GM13976 (cell line): Measurements from ENCODE around the gene NOS1.
A peak's percentile ranks its signal among the peaks of the same experiment; 100 is the strongest.
"Not testable (repeated sequence)": the region's sequence is repeated elsewhere in the genome, so short reads cannot be mapped to it uniquely, and the experiment has no call there.

ENCODE experiments used
- DNase-seq: peaks from one replicate; pipeline ENCODE4 v3.0.0; 2012; ENCODE audit warnings: low spot score
- CTCF ChIP-seq: IDR thresholded peaks from 2 replicates; pipeline ENCODE4 v1.5.1; 2012; ENCODE audit warnings: borderline replicate concordance, mild to moderate bottlenecking; ENCODE audit not compliant: insufficient read depth; ENCODE audit errors: extremely low read depth, missing control alignments, control extremely low read depth
- in situ Hi-C: fragments of 300-500 bp; cut with MboI; formaldehyde crosslinking; loops from one replicate; pipeline ENCODE4 v1.12.0; 2022; ENCODE audit warnings: low sequenced_read_pairs, mixed read lengths, inconsistent platforms; ENCODE audit not compliant: unreplicated experiment

The NOS1 gene

DNA sequence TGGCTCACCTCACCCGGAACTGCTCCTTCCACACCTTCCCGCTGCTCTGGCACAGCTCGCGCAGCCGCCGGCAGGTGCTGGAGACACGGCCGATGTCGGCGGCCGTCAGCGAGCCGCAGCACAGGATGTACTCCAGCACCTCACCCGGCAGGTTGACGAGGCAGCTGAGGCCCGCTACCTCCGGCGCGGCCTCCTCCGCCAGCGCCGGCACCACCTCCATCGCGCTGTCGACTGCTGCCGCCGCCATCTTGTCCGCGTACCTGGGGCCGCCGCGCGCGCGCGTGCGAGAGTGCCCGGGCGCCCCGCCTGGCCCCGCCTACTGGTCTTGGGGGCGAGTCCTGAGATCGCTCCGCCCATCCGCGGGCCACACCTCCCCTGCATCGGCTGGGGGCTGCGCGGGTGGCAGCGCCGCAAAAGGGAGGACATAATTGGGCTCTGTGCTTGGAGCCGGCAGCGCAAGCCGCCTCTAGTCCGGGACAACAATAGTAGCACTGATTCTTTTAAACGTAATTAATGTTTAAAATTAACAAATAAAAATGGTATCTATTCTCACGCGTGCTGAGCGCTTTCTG, 171.1 kb downstream of the NOS1 start, which contains the start of gene FBXO21:
Gene FBXO21 (minus strand): TSS at position 261 of the 572 bp plus-strand sequence. CDS start 14 bp downstream, at position 247.
- in situ Hi-C loops = no loop called here
- TF ChIP-seq CTCF = no peak
- peak; percentile 99 for DNase-seq

DNA sequence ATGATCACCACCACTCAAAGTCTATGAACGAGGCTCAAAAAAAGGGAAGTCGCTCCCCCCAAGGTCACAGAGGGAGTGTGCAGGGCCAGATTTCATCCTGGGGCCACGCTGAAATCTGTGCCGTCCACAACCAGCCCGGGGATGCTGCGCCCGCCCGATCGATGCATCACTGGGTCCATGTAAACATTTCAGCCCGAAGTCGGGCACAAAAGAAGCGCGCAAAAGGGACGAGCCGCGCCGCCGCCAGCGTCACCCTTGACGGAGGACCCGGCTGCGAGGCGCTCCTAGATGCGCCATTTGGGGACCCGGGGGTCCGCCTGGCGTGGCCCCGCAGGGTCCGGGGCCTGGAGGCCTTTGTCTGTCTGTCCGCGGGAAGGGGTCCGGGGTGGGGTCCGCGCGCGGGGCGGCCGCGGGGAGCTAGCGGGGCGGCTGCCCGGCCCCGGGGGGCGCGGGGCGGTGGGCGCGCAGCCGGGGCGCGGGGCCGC, 171.7 kb downstream of the NOS1 start:
- DNase-seq = peak; percentile 59
- TF ChIP-seq CTCF = no peak
- in situ Hi-C loops = no loop called here

DNA sequence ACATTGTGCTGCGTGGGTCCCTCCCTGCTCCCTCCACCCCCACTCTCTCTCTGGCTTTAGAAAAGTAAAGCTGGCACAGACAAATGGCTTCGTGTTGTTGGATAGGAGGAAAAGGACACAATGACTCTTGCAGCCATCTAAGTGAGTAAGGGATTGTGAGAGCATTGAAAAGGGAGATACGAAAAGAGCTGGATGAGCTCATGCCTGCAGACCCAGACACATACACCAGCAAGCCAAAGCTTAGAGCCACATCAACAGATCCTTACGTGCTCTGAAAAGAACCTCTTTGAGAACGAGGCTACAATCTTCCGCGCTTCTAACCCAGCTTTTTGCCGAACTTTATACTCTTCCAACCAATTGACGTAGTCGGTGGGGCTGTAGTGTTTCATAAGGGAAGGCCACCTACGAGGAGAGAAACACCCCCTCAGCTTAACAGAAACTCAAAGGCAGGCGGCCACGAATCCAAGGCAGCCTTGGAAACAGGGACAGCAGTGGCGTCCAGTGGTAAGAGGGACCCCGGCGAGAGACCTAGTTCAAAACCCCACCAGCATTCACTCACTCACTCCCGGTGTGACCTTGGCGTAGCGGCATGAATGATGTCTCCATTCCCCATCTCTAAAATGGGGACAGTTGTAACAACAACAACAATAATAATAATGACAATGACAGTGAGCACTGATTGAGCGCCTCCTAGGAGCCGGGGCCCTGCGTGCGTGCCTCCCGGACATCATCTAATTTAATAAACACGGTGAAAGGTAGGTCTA, 172.3 kb downstream of the NOS1 start:
- no peak for DNase-seq
- in situ Hi-C loops = no loop called here
- no peak for TF ChIP-seq CTCF

- DNase-seq = no peak
- in situ Hi-C loops = no loop called here
- no peak for TF ChIP-seq CTCF
These were observed 173.2 kb downstream of the NOS1 start for GRCh38 chr12:117188121-117188665.

- no peak for DNase-seq
- no peak for TF ChIP-seq CTCF
- in situ Hi-C loops = no loop called here
These were observed 174.0 kb downstream of the NOS1 start for GRCh38 chr12:117187421-117187820.

DNA sequence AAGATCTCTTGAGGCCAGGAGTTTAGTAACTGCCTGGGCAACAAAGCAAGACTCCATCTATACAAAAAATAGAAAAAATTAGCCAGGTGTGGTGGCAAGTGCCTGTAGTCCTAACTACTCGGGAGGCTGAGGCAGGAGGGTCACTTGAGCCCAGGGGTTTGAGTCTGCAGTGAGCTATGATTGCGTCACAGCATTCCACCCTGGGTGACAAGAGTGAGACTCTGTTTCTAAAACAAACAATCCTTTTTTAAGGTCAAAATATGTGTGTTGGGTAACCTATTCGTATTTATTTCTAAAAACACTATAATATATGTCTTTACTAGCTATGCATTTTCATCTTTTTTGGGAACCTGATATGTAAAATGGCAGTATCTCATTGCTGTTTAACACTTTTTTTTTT, 178.6 kb downstream of the NOS1 start:
- in situ Hi-C loops = no loop called here
- TF ChIP-seq CTCF = no peak
- no peak for DNase-seq

DNA sequence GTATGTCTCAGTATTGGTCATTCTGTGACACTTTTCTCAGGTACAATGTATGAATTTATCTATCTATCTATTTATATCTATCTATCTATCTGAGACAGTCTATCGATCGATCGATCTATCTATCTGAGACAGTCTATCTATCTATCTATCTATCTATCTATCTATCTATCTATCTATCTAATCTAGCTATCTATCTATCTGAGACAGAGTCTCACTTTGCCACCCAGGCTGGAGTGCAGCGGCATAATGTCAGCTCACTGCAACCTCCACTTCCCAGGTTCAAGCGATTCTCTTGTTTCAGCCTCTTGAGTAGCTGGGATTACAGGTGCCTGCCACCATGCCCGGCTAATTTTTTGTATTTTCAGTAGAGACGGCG, 180.0 kb downstream of the NOS1 start:
- in situ Hi-C loops, DNase-seq: not testable (repeated sequence)
